GM18498 (cell line): Measurements from ENCODE around the gene KDSR.

ENCODE experiments used
- ATAC-seq: cut with Tn5 transposase; IDR thresholded peaks from one replicate; pipeline ENCODE4 v1.9.1; 2021; ENCODE audit warnings: mild to moderate bottlenecking, moderate library complexity; ENCODE audit not compliant: unreplicated experiment

The KDSR gene

DNA sequence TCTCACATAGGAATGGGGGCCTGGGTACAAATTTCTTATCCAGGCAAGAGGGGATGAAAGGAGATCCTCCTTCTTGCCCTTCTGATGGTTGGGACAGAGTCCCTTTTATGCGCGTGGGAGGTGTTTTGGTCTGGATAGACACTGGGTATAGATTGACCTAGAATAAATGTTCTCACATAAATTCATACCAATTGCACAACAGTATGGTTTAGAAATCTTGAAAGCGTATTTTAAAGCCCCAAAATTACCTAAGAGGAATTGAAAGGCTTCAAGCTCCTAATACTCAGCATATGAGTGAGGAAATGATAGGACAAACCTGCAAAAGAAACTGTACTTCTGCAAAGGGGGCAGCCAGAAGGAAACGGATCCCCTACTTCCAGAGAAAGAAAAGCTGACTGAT, 44.8 kb downstream of the KDSR start:
- no peak for ATAC-seq

DNA sequence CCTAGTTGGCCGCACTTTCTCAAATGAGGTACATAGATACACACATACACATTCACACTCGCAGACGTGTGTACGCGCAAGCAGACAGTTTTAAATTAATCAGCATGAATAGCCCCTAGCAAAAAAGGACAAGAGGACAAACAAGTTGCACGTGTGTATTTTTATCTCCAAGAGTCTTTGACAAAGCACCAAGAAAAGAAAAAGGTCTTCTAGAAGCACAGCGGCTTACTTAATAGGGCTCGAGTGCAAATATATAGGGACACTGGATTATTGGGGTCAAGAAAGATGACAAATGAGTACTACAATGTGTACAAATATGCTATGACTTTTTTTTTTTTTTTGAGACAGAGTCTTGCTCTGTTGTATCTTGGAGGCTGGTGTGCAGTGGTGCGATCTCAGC, 45.7 kb downstream of the KDSR start:
- ATAC-seq = no peak

DNA sequence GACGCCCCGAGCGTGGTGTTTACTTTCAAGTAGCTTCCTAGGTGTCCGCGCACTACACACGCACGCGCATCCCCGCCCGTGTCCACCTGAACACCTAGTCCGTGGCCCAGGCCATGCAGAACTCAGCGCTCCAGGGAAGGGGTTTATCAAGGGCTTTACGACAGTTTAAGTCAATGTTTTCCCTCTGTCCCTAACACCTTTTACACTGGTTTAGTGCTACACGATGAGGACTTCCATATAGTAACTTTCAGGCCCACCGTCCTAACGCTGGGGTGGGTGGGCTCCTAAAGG, 46.1 kb downstream of the KDSR start:
- ATAC-seq = no peak

DNA sequence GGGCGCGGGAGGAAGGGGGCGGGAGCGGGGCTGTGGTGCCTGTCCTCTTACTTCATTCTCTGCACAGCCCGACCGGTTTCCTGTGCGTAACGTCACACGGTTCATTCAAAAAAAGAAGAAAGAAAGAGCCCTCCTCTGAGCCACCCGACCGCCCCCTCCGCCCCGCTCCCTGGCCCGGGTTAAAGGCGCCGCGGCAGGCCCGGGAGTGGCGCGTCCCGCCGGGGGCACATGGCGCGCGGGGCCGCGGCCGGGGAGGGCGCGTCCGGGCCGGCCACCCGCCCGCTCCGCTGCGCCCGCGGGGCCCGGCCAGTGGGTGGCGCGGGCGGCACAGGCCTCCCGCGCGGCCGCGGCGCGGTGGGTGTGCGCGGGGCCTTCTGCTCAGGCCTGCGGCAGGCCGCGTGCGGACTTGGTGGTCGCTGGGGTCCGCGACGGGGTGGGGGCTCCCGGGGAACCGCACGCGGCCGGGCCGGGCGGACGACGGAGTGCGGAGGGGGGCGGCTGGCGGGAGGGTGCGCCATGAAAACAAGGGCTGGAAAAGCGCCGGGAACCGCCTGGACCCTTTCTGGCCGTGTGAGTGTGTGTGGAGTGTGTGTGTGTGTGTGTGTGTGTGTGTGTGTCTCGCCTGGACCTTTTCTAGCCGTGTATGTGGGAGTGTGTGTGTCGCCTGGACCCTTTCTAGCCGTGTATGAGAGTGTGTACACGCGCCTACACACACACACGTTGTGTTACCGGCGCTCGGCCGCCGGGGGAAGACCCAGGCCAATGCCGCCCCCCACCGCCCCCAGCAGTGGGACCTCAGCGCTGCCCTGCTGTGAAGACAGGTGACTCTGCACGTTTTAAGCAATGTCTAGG, 46.7 kb downstream of the KDSR start:
- ATAC-seq = peak; percentile 64

DNA sequence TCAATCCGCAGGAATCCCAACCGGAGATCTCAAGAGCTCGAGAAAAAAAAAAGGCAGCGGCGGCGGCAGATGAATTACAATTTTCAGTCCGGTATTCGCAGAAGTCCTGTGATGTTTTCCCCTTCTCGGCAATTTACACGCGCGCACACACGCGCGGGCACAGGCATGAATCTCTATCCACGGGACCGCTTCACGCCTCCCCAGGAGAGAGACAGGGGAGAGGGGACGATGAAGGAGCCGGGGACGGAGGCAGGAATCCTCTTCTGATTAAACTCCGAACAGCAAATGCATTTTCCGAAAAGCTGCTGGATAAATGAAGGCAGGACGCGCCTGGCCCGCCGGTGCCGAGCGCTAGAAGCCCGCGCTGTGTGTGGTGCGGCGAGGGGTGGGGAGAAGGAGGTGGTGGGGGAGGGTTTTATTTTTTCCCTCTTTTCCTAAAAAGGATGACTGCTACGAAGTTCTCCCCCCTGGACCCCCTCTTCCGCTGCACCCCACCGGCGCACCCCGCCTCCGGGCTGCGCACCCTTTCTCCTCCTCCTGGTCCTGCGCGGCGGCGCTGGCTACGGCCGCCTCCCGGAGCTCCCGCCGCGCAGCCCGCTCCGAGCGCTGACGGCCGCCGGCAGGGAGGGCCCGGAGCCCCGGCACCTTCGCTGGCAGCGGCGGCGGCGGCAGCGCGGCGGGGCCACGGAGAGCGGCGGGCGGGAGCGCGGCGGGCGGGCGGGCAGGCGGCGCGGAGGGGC, 47.5 kb downstream of the KDSR start, which contains the start of gene BCL2:
Gene BCL2 (minus strand): TSS at position 387 of the 740 bp plus-strand sequence.
- peak; percentile 24 for ATAC-seq

DNA sequence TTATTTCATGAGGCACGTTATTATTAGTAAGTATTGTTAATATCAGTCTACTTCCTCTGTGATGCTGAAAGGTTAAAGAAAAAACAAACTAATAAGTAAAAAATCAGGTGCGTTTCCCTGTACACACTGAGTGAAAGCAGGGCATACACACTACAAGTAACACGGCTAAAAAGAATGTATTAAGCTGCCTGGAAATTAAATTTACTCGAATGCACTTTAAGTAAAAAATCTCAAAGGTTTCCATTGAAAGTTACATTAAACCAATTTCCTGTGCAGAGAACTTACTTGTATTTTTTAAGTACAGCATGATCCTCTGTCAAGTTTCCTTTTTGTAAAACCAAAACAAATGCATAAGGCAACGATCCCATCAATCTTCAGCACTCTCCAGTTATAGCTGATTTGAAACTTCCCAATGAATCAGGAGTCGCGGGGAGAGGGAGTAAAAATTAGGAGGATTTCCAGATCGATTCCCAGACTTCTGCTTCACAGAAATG, 48.1 kb downstream of the KDSR start:
- no peak for ATAC-seq

DNA sequence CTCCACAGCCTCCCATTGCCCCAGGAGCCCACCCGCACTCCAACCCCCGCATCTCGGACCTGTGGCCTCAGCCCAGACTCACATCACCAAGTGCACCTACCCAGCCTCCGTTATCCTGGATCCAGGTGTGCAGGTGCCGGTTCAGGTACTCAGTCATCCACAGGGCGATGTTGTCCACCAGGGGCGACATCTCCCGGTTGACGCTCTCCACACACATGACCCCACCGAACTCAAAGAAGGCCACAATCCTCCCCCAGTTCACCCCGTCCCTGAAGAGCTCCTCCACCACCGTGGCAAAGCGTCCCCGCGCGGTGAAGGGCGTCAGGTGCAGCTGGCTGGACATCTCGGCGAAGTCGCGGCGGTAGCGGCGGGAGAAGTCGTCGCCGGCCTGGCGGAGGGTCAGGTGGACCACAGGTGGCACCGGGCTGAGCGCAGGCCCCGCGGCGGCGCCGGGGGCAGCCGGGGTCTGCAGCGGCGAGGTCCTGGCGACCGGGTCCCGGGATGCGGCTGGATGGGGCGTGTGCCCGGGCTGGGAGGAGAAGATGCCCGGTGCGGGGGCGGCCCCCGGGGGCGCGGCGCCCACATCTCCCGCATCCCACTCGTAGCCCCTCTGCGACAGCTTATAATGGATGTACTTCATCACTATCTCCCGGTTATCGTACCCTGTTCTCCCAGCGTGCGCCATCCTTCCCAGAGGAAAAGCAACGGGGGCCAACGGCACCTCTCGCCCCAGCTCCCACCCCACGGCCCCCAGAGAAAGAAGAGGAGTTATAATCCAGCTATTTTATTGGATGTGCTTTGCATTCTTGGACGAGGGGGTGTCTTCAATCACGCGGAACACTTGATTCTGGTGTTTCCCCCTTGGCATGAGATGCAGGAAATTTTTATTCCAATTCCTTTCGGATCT, 48.8 kb downstream of the KDSR start:
- ATAC-seq = peak; percentile 45

DNA sequence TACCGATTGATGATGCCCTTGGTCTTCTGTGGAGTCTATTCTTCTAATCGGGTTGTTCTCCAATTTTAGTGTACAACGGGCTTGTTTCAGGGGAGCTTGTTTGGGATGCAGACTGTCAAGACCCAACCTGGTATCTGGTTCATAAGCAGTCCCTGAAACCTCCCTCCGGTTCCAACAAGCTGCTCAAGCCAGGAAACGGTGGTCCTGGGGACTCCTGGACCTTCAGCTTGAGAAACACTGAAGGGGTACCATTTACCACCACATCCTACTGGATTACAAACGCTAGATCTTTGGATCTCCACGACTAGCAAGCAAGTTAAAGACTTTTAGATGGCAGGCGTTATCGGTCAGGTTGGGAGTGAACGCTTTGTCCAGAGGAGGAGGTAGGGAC, 49.5 kb downstream of the KDSR start:
- no peak for ATAC-seq

DNA sequence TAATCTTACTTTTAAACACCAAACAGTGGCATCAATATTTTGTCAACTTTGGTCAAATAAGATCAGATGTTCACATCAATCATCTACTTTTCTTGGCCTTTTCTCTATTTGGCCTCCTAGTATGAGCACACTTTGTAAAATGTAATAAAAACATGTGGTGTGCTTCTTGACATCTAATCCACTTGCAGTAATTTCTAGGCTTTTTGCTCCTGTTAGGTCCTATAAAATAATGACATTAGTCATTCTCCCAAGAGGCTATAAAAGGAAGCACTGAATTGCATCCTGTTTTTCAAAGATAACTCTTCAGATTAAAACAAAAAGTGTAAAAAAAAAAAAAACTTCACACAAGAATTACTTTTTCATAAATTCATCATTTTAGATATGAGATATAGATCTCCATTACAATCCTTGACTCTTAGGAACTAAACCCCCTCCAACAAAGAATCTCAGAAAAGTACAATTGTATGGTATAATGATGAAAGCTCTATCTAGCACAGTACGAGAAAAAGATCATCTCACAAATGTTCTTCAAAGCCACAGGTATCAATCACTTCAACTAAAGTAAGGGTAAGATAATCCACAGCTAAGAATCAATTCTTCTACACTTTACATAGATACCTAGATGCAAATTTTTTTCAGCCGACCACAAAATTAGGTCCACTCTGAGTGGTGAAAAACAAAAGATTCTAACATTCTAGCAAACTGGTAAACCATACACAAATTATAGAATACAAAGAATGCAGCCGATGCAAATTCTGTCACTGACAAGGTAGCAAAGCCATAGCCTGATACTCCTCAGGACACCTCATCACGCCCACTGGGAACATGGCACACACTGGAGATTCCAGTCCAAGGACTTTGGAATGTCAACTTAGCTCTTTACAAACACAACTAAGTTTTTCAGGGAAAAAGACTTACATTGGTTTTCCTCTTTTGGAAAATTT, 50.1 kb downstream of the KDSR start:
- ATAC-seq = no peak

DNA sequence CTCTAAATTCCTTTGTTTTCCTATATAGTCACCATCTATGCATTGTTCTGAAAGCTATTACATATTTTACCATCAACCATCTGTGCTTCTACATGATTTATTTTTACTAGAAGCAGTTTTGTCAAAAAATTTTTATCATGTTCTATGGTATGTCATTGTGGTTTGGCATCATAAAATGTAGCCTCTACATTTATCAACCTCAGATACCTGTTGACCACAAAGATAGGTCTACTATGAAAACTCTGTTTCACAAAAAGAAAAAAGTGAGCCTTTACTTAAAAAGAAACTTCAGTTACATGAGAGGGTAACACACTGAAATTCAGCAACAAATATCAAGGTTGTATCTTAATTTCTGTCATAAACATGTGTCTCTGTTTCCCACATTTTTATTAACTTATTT, 51.1 kb downstream of the KDSR start:
- ATAC-seq = no peak

DNA sequence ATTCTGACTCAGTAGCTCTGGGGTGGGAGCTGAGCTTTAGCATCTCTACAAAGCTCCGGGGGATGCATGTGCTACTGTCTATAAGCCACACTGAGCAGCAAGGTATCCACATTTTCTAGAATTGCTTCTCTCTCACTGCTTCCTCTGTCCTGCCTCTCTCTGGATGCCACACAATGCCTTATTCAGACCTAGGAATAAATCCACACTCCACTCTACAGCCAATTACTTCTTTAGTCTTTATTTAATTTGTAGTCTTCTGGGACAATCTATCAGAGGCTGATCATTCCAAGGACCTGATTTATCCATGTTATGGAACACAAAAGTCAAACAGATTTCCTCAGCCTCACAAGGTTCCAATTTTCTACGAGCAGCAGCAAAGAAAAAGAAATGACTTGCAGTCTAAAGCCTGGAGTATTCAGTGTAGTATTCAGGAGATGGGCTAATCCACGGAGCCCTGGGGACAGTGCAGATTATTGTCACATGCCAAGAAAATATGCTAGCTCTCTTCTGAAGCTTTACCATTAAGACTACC, 51.8 kb downstream of the KDSR start:
- ATAC-seq = no peak

DNA sequence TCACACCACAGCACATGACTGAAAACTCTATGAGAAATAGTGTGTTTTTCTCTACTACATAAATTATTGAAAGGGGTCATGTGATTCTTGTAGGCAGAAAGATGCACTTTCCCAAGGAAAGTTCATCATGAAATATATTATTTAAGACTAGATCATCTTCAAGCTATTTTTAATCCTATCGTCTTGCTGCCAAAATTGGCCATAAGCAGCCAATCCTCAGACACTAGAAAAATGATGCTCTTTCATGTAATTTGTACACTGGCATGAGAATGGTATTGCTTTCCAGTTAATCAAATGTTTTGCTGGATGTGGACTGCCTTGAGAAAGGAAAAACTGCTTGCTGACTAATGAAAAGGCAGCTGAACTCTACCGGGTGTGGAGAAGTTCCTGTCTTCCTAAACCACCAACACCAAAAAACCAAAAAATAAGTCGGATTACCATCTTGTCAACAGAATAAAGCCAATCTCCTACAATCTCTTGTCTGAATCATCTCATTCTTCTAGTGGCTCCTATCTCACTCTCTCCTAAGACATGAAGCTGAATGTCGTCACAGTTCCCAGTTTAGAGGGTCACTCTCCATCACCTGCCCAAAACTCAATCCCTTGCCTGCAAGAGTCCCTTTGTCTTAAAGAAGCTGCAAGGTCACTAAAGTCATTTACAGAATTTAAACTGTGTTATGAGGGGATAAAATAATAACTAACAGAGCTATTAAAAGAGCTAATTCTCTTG, 52.8 kb downstream of the KDSR start:
- no peak for ATAC-seq

DNA sequence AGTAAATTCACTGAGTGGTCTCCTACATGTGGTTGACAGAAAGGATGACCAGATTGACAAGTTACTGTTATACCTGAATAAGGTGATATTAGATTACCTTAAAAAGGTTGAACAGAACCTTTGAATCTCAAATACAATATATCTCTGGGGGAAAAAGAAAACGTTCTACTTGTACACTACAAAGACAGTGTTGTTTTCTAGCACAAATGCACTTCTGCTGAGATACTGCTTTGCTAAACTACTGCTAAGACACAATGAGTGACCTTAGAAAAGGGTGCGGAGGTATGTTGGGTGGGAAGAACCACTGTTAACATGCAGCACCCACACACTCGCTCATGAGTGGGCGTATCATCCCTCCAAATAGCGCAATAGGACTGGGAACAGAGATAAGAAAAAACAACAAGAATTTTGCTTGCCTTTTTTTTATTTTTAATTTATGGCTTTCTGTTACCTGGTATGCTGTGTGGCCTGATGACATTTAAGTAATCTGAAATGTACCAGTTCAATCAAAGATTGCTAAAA, 53.5 kb downstream of the KDSR start:
- no peak for ATAC-seq

DNA sequence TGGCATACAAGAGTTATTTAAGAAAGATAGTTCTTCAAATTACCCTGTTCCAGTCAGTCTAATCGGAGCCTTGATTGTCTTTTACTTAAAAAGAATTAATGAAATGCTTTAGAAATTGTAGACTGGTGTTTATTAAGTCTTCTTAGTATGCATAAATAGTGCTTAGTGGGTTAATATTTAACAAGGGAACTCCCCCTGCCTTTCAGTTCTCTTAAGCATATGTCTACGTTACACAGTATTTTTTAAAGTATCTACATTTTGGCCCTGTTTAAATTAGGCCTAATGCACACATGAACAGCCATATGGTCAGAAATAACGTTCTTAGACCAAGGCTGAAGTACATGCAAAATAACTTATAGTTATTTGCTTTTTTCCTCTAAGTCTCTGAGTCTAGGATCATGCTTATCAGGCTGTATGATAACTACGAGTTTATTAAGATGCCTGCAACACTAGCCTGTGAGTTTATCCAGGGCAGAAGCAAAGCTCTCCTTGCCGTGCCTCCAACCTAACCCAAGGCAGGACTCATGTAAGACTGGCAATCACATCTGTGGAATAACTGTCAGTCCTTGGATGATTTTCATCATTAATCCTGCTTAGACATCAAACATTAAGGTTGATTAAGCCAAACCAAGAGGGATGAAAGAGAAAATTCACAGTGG, 54.1 kb downstream of the KDSR start:
- peak; percentile 26 for ATAC-seq

DNA sequence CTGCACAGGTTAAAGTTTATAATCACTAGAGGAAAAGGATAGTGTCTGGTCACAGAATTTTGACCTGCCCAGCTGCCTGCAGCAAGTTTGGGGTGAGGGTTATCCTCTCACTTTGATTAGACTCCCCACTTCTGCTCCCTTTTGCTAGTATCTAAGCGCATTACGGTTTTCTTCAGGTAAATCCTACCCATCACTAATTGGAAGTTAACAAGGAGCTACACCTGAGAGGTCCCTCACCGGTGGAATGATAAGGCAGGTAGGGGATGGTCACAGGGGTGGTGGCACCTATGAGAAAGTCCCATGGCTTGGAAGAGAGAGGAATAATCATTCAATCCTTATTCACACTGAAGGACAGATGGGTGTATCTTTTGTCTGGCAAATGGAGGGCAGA, 55.0 kb downstream of the KDSR start:
- peak; percentile 4 for ATAC-seq

DNA sequence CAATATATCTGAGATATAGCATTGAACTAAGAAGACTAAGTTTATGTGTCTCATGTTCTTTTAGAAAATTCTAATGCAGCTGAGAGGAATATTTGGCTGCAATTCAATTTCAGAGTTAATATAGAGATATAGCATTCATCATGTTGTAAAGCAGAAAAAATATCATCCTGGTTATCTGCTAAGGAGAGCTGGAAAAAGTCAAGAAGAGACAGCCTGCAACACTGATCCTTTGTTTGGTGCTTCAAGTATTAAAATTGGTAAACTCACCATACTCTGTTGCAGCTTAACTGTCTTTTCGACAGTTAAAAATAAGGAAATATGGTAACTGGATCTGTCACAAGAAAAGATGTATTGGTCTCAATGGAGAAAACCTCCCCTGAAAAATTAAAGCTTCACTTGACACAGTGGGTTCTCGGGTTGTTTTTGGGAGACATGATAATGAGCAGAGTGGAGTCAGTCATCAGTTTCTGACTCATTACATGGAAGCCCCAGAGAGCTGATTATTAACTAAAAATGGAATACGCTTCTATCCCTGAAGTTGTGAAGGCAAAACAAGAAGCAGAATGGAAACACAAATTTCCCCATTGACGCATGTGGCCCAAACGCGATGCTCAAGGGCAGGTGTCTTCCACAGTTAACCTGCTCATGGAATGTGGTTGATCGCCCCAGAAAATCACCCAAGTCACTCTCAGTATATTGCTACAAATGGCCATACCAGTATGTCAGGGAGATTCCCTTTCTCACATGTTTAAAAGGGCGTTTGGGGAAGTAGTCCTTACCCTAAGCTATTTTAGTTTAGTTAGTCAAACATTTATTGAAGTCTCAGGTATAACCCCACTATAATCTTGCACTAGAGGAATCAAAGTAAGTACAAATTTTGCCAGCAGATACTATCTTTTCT, 55.6 kb downstream of the KDSR start:
- peak; percentile 64 for ATAC-seq

DNA sequence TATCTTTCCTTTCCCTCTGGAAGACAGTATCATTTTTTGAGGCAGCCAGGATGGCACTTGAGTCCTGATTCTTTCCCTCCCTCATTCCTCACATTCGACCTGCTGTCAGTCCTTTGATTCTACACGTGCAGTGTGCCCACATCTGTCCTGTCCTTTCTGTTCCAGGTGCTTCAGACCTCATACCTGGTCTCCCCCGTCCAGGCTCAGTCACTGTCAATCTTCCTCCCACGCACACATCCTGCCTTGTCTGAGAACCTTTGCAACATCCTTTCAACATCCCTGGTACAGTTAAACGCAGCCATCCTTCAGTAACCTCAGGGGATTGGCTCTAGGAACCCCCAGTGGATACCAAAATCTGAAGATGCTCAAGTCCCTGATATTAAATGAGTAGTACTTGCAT, 57.6 kb downstream of the KDSR start:
- ATAC-seq = no peak
